Heart right ventricle (tissue), 16 donors: Measurements from ENCODE around the gene STK38L. TPM values are rescaled to one million over a fixed set of nuclear protein-coding genes. Genes with fewer than 3 reads are reported as not detected.

Experiments used
- ATAC-seq, 8 donors: fragments of 200-7000 bp; cut with Tn5 transposase; one replicate each; pipeline ENCODE4 v1.9.1; 2020; ENCODE audit warnings: mild to moderate bottlenecking in 8 of 8, moderate library complexity in 8 of 8, moderate number of reproducible peaks in 1 of 8
- DNase-seq, 2 donors: peaks; one replicate each; pipeline ENCODE4 v3.0.0-alpha.2; 2020
- H3K27ac ChIP-seq, 10 donors: fragments of 200-600 bp; sonication (generic) in 2 of 10; one replicate each; pipeline versions ENCODE4 v1.5.0 to v1.8.0; 2020 to 2022; ENCODE audit warnings: mild to moderate bottlenecking in 3 of 10
- H3K27me3 ChIP-seq, 7 donors: fragments of 200-600 bp; one replicate each; pipeline ENCODE4 v1.8.0; 2021 to 2022; ENCODE audit warnings: mild to moderate bottlenecking in 2 of 7
- H3K36me3 ChIP-seq, 9 donors: fragments of 200-600 bp; sonication (generic) in 1 of 9; one replicate each; pipeline versions ENCODE4 v1.5.0 to v1.8.0; 2020 to 2022; ENCODE audit warnings: mild to moderate bottlenecking in 2 of 9
- H3K4me1 ChIP-seq, 9 donors: fragments of 200-600 bp; sonication (generic) in 1 of 9; one replicate each; pipeline versions ENCODE4 v1.5.0 to v1.8.0; 2020 to 2022; ENCODE audit warnings: mild to moderate bottlenecking in 4 of 9
- H3K4me3 ChIP-seq, 10 donors: fragments of 200-600 bp; sonication (generic) in 2 of 10; one replicate each; pipeline versions ENCODE4 v1.5.0 to v1.8.0; 2020 to 2022; ENCODE audit warnings: mild to moderate bottlenecking in 7 of 10, moderate library complexity in 2 of 10
- H3K9me3 ChIP-seq, 11 donors: fragments of 200-600 bp in 10 of 11; sonication (generic) in 2 of 11; one replicate each; pipeline versions ENCODE4 v1.5.0 to v1.8.0; 2013 to 2022; ENCODE audit warnings: mild to moderate bottlenecking in 2 of 11, control low read depth in 1 of 11, moderate library complexity in 1 of 11
- WGBS, 2 donors: extraction: QIAGEN DNeasy Blood & Tissue Kit; methylation state at CpG; one replicate each; pipeline ENCODE4 v1.1.7; 2013; ENCODE audit warnings: inconsistent platforms in 1 of 2; 5-methylcytosine and 5-hydroxymethylcytosine counted together
- intact Hi-C, 10 donors: fragments of 100-400 bp; cut with DNase I; formaldehyde crosslinking; loops; one replicate each; pipeline versions ENCODE4 v1.11.1 to v1.14.2; 2022
- polyA plus RNA-seq, 2 donors: library from polyadenylated mRNA; stranded (reverse); fragments of 200-250 nt; gene quantifications; one replicate each; pipeline ENCODE4 v1.2.3, GENCODE V29; 2013
- total RNA-seq, 10 donors: library from RNA; stranded (reverse); fragmentation: NEBNext Ultra II Directional in 3 of 10; extraction: Animal tissue kit (Norgen Biotek cat#: 25700) in 3 of 10; gene quantifications; one replicate each; pipeline versions ENCODE4 v1.2.1 to v1.2.4, GENCODE V29; 2021 to 2023
- TF ChIP-seq, protein P1 (sequence below), 9 donors: fragments of 200-600 bp; sonication (generic) in 2 of 9; IDR thresholded peaks; one replicate each; pipeline versions ENCODE4 v1.5.0 to v1.8.0; 2021 to 2022; ENCODE audit warnings: antibody characterized with exemption in 9 of 9, mild to moderate bottlenecking in 5 of 9, moderate library complexity in 1 of 9
- donor health status: Arrhythmogenic right ventricular cardiomyopathy.
- donor health status: ischemic (EF 13 %, LVEDD 7.1; RV severe dilation, severe dysfunction).
- donor health status: healthy with polysubstance abuse.
- donor health status: DM: no; HTN: yes; CAD: no.
- donor health status: DM: no; HTN: no; CAD: no.
- donor health status: ischemic (EF 25% LVEDD 6.9; RV normal size, moderate dysfunction).
- donor health status: ischemic (EF 25% LVEDD 5.7; RV mildly dilated, moderate dysfunction).
- donor health status: healthy.
- donor health status: DM: yes; HTN: yes; CAD: no.
- donor health status: Ischemic cardiomyopathy.
- donor health status: ischemic (EF 35%, LVEDD 5.7; RV mildly dilated, moderate dysfunction).
- donor health status: nonischemic (EF 11% LVEDD 7.7; RV severe dilation, severe dysfunction).
- donor health status: DM: yes; HTN: yes; CAD: no.
- donor health status: PGD.
- donor health status: ischemic (EF 29% LVEDD 5.4; RV normal size, mild dysfunction).
- donor health status: nonischemic (EF 23%, LVEDD 6.1; RV moderate dilation, normal function).

The STK38L gene
- total and polyA plus RNA-seq, 12 donors = 9.5 to 165 (median 82.5) TPM

DNA sequence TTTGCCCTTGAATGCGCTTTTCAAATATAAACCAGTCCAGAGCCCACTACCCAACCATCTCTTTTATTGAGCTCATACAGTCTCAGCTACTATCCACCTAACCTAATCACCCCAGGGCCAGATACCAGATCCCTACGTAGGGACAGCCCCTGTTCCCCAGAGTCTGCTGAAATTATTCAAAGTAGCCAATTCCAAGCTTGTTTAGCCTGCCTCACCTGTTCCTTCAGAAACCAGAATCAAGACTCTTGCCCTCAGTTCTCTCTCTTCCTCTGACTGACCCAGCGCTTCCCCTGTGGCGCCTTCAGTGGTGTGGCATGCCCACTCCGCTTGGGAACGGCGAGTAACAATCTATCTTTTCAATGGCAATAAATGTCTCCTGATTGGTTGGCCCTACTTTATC, 107.4 kb downstream of the STK38L start:
- WGBS, 2 donors = 99% methylated on average over 7 of the region's 7 CpGs

GRCh38 chr12:27355486-27355885, 111.4 kb downstream of the STK38L start:
- Histone ChIP-seq H3K27me3 (no peaks in the 10 kb centered on the region), H3K4me1 (no peaks in the 10 kb centered on the region), H3K9me3 (no peaks in the 10 kb centered on the region), H3K4me3 (no peak overlapping the region), H3K27ac (no peak overlapping the region), H3K36me3 (no peaks in the 10 kb centered on the region)
- DNase-seq (no peak), ATAC-seq (no peak)
- WGBS, 2 donors = 91 to 93% methylated on average over 2 of the region's 2 CpGs
- TF ChIP-seq, protein P1, sequence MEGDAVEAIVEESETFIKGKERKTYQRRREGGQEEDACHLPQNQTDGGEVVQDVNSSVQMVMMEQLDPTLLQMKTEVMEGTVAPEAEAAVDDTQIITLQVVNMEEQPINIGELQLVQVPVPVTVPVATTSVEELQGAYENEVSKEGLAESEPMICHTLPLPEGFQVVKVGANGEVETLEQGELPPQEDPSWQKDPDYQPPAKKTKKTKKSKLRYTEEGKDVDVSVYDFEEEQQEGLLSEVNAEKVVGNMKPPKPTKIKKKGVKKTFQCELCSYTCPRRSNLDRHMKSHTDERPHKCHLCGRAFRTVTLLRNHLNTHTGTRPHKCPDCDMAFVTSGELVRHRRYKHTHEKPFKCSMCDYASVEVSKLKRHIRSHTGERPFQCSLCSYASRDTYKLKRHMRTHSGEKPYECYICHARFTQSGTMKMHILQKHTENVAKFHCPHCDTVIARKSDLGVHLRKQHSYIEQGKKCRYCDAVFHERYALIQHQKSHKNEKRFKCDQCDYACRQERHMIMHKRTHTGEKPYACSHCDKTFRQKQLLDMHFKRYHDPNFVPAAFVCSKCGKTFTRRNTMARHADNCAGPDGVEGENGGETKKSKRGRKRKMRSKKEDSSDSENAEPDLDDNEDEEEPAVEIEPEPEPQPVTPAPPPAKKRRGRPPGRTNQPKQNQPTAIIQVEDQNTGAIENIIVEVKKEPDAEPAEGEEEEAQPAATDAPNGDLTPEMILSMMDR (IDR thresholded peaks at IDR 0.05) = no peak
- intact Hi-C loops = no loop called here

More for the DNA sequence above, 107.4 kb downstream of the STK38L start:
- ATAC-seq = no peak
- Histone ChIP-seq H3K27ac (no peak overlapping the region), H3K36me3 (no peaks in the 10 kb centered on the region), H3K27me3 (no peaks in the 10 kb centered on the region), H3K4me1 (no peaks in the 10 kb centered on the region), H3K9me3 (no peaks in the 10 kb centered on the region), H3K4me3 (no peak overlapping the region)
- no peak for DNase-seq
- intact Hi-C loops = no loop called here
- TF ChIP-seq, protein P1 (IDR thresholded peaks at IDR 0.05) = no peak

DNA sequence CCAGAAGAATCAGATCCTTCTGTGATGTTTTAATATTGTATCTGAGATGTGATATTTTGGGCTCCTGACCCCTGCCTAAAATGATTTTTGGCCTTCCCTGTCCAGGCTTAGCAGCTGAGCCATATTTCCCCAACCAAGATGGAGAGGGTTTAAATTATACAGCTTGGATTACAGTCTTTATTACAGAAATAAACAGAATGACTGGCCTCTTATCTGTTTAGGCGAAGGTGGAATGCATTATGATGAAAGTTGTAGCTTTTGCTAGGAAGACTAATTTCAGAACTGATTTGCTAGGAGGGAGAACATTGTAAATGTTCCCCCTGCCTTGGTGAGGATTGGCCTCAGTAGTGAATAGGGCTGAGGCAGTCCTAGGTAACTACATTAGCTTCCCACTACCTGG, 111.9 kb downstream of the STK38L start:
- no peaks in the 10 kb centered on the region for H3K27me3 ChIP-seq
- no peaks in the 10 kb centered on the region for H3K36me3 ChIP-seq
- intact Hi-C loops = no loop called here
- no peaks in the 10 kb centered on the region for H3K4me1 ChIP-seq
- H3K27ac ChIP-seq = no peak overlapping the region
- TF ChIP-seq, protein P1 (IDR thresholded peaks at IDR 0.05) = no peak
- no peak for DNase-seq
- no peak overlapping the region for H3K4me3 ChIP-seq
- no peaks in the 10 kb centered on the region for H3K9me3 ChIP-seq
- WGBS, 2 donors = 90 to 93% methylated on average over 1 of the region's 1 CpG
- ATAC-seq = no peak

DNA sequence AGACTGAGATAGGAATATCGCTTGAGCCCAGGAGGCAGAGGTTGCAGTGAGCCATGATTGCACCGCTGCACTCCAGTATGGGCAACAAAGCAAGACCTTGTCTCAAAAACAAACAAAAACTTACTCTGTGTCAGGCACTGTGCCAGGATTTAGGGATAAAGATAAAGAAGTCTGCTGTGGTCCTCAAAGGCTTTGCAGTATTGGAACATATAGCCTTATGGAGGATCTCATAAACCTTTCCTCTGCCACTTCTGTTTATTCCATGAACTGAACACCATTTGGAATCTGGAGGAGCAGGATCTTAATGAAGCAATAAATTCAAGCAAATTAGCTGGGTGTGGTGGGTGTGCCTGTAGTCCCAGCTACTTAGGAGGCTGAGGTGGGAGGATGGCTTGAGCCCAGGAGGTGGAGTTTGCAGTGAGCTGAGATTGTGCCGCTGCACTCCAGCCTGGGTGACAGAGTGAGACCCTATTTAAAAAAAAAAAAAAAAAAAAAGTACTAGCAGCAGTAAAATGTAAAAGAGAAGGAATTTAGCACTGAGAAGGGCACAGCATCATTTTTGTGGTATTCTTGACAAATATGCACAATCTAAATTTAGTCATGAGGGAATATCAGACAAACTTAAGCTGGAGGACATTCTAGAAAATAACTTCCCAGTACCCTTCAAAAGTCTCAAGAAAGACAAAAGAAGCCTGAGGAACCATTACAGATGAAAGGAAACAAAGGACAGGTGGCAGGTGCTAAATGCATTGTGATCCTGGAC, 115.7 kb downstream of the STK38L start:
- Histone ChIP-seq H3K4me3 (no peak overlapping the region), H3K4me1 (no peaks in the 10 kb centered on the region), H3K36me3 (no peaks in the 10 kb centered on the region), H3K27ac (no peak overlapping the region), H3K9me3 (peaks cover 0 to 3% (median 0%) of the 10 kb centered on the region in 11 donors), H3K27me3 (no peaks in the 10 kb centered on the region)
- intact Hi-C loops = no loop called here
- TF ChIP-seq, protein P1 (IDR thresholded peaks at IDR 0.05) = no peak
- no peak for ATAC-seq
- DNase-seq = no peak
- WGBS, 2 donors = 70 to 89% methylated on average over 3 of the region's 3 CpGs
